H1 (cell line): ENCODE results near the gene REPIN1. TPM values are rescaled to one million over a fixed set of nuclear protein-coding genes. Genes with fewer than 3 reads are reported as not detected.

Source experiments
- CTCF ChIA-PET: fragments of 300-600 bp; sonication (Branson Sonifier 250); formaldehyde crosslinking; loops from one replicate; lab custom pipeline; 2021; ENCODE audit not compliant: partially characterized antibody; lab: Charles Lee
- POLR2A ChIA-PET: fragments of 300-600 bp; sonication (Branson Sonifier 250); formaldehyde crosslinking; loops from one replicate; lab custom pipeline; 2021; ENCODE audit warnings: inconsistent platforms; ENCODE audit not compliant: partially characterized antibody; lab: Charles Lee
- DNase-seq, 2 experiments: peaks; one replicate each; pipeline versions ENCODE4 v3.0.0 to v3.0.0-alpha.2; 2010 to 2022; ENCODE audit warnings: low spot score in 2 of 2, low read depth in 1 of 2, mixed read lengths in 1 of 2
- FAIRE-seq: peaks from 2 replicates; lab custom pipeline; 2011; peaks lifted over from hg19 to GRCh38; lab: Jason Lieb, UNC
- H2AFZ ChIP-seq: 2 replicates; pipeline ENCODE4 v1.8.1; 2012; ENCODE audit warnings: low read length, inconsistent platforms
- H2AK5ac ChIP-seq: 2 replicates; pipeline ENCODE4 v1.6.1; 2013; ENCODE audit warnings: low read depth, low read length
- H2BK120ac ChIP-seq: replicated peaks from 2 replicates; pipeline ENCODE3; 2013; ENCODE audit warnings: low read depth, low read length, inconsistent platforms
- H2BK12ac ChIP-seq: 2 replicates; pipeline ENCODE4 v1.6.1; 2013; ENCODE audit warnings: low read depth, low read length
- H2BK15ac ChIP-seq: 2 replicates; pipeline ENCODE4 v1.6.1; 2013; ENCODE audit warnings: low read length
- H2BK20ac ChIP-seq: 2 replicates; pipeline ENCODE4 v1.6.1; 2013; ENCODE audit warnings: low read length
- H2BK5ac ChIP-seq: 2 replicates; pipeline ENCODE4 v1.6.1; 2013; ENCODE audit warnings: low read depth, low read length
- H3K14ac ChIP-seq: 2 replicates; pipeline ENCODE4 v1.6.1; 2013; ENCODE audit warnings: inconsistent platforms; ENCODE audit not compliant: insufficient read length
- H3K18ac ChIP-seq: 2 replicates; pipeline ENCODE4 v1.6.1; 2013; ENCODE audit warnings: low read length; ENCODE audit errors: extremely low read depth
- H3K23ac ChIP-seq: 2 replicates; pipeline ENCODE4 v1.6.1; 2013; ENCODE audit warnings: inconsistent platforms; ENCODE audit not compliant: insufficient read length
- H3K23me2 ChIP-seq: 2 replicates; pipeline ENCODE4 v1.6.1; 2013; ENCODE audit warnings: low read depth, low read length
- H3K27ac ChIP-seq: 2 replicates; pipeline ENCODE4 v1.6.1; 2011; ENCODE audit warnings: low read depth, low read length, inconsistent platforms
- H3K27me3 ChIP-seq, 4 experiments: replicated peaks in 1 of 4; 1 replicate in 1 of 4; 2 replicates in 3 of 4; pipeline versions ENCODE4 v1.6.1 to v1.8.1; 2011 to 2013; ENCODE audit warnings: low read length in 3 of 4, mild to moderate bottlenecking in 3 of 4, inconsistent platforms in 2 of 4, mixed read lengths in 2 of 4, moderate library complexity in 1 of 4; ENCODE audit not compliant: control insufficient read depth in 3 of 4, insufficient read depth in 3 of 4; ENCODE audit errors: extremely low read depth in 1 of 4
- H3K36me3 ChIP-seq, 4 experiments: 2 replicates each; pipeline versions ENCODE4 v1.6.1 to v1.8.1; 2011 to 2013; ENCODE audit warnings: mild to moderate bottlenecking in 4 of 4, low read length in 3 of 4, moderate library complexity in 2 of 4, control low read depth in 1 of 4, inconsistent platforms in 1 of 4; ENCODE audit not compliant: insufficient read depth in 4 of 4, control insufficient read depth in 2 of 4
- H3K4ac ChIP-seq: replicated peaks from 2 replicates; pipeline ENCODE3; 2013; ENCODE audit warnings: low read length, low read depth, mixed read lengths, inconsistent platforms; ENCODE audit not compliant: insufficient read length
- H3K4me1 ChIP-seq, 4 experiments: replicated peaks in 1 of 4; 1 replicate in 1 of 4; 2 replicates in 3 of 4; pipeline versions ENCODE4 v1.6.1 to v1.8.1; 2011 to 2013; ENCODE audit warnings: low read length in 3 of 4, inconsistent platforms in 2 of 4, mixed read lengths in 1 of 4; ENCODE audit not compliant: insufficient read depth in 4 of 4, control insufficient read depth in 3 of 4
- H3K4me2 ChIP-seq, 2 experiments: 2 replicates each; pipeline versions ENCODE4 v1.6.1 to v1.8.1; 2011 to 2013; ENCODE audit warnings: low read depth in 2 of 2, low read length in 2 of 2, control low read depth in 1 of 2, inconsistent platforms in 1 of 2, mild to moderate bottlenecking in 1 of 2; ENCODE audit not compliant: insufficient read depth in 1 of 2
- H3K4me3 ChIP-seq, 4 experiments: fragments of 200-600, 300-600 bp in 1 of 4; sonication (generic), shearing (Covaris generic), sonication (Bioruptor Twin) in 1 of 4; 2 replicates each; pipeline versions ENCODE4 v1.5.1 to v1.8.1; 2011 to 2016; ENCODE audit warnings: low read length in 4 of 4, low read depth in 3 of 4, control low read depth in 2 of 4, inconsistent platforms in 2 of 4, mild to moderate bottlenecking in 2 of 4, mixed read lengths in 1 of 4, moderate library complexity in 1 of 4; ENCODE audit not compliant: insufficient read depth in 2 of 4; ENCODE audit errors: extremely low read depth in 1 of 4
- H3K56ac ChIP-seq: replicated peaks from 2 replicates; pipeline ENCODE3; 2013; ENCODE audit warnings: low read depth, mild to moderate bottlenecking, mixed read lengths, low read length, inconsistent platforms; ENCODE audit not compliant: insufficient read length
- H3K79me1 ChIP-seq: 2 replicates; pipeline ENCODE4 v1.6.1; 2013; ENCODE audit warnings: low read depth, low read length, control low read depth
- H3K79me2 ChIP-seq, 2 experiments: 2 replicates each; pipeline versions ENCODE4 v1.6.1 to v1.8.1; 2012 to 2013; ENCODE audit warnings: low read length in 2 of 2, mild to moderate bottlenecking in 2 of 2, inconsistent platforms in 1 of 2; ENCODE audit not compliant: insufficient read depth in 2 of 2, control insufficient read depth in 1 of 2
- H3K9ac ChIP-seq, 4 experiments: replicated peaks in 1 of 4; 1 replicate in 1 of 4; 2 replicates in 3 of 4; pipeline versions ENCODE4 v1.6.1 to v1.8.1; 2011 to 2013; ENCODE audit warnings: low read depth in 3 of 4, low read length in 3 of 4, control low read depth in 2 of 4, mild to moderate bottlenecking in 2 of 4, moderate library complexity in 2 of 4, inconsistent platforms in 1 of 4; ENCODE audit errors: extremely low read depth in 1 of 4
- H3K9me3 ChIP-seq, 2 experiments: 2 replicates each; pipeline versions ENCODE4 v1.6.1 to v1.8.1; 2012 to 2013; ENCODE audit warnings: mild to moderate bottlenecking in 2 of 2, moderate library complexity in 2 of 2, control low read depth in 1 of 2, inconsistent platforms in 1 of 2, low read depth in 1 of 2, low read length in 1 of 2, mixed read lengths in 1 of 2; ENCODE audit not compliant: insufficient read depth in 2 of 2
- H4K20me1 ChIP-seq, 2 experiments: replicated peaks in 1 of 2; 2 replicates each; pipeline versions ENCODE3 to v1.8.1; 2011 to 2013; ENCODE audit warnings: inconsistent platforms in 2 of 2, low read length in 2 of 2, mild to moderate bottlenecking in 1 of 2; ENCODE audit not compliant: insufficient read depth in 2 of 2, control insufficient read depth in 1 of 2
- H4K5ac ChIP-seq: 2 replicates; pipeline ENCODE4 v1.6.1; 2013; ENCODE audit warnings: low read length, low read depth, mixed read lengths, inconsistent platforms; ENCODE audit not compliant: insufficient read length
- H4K8ac ChIP-seq: 2 replicates; pipeline ENCODE4 v1.8.0; 2013; ENCODE audit warnings: mild to moderate bottlenecking, moderate library complexity, low read length, inconsistent platforms; ENCODE audit not compliant: insufficient read depth; ENCODE audit errors: extremely low read depth
- H4K91ac ChIP-seq: replicated peaks from 2 replicates; pipeline ENCODE3; 2013; ENCODE audit warnings: low read length, mixed read lengths, inconsistent platforms; ENCODE audit not compliant: insufficient read length
- BCL11A ChIP-seq, 2 experiments: IDR thresholded peaks; one replicate each; pipeline ENCODE4 v1.6.1; 2011; ENCODE audit warnings: low read depth in 2 of 2, low read length in 2 of 2, mild to moderate bottlenecking in 2 of 2
- CEBPB ChIP-seq: IDR thresholded peaks from 2 replicates; pipeline ENCODE4 v1.6.1; 2012; ENCODE audit warnings: low read depth, low read length
- CHD2 ChIP-seq: IDR thresholded peaks from 2 replicates; pipeline ENCODE4 v1.6.1; 2012; ENCODE audit warnings: low read length, improper control_type of control experiment
- EP300 ChIP-seq, 2 experiments: IDR thresholded peaks; 1 replicate in 1 of 2; 2 replicates in 1 of 2; pipeline ENCODE4 v1.6.1; 2011 to 2012; ENCODE audit warnings: low read depth in 2 of 2, low read length in 2 of 2, mild to moderate bottlenecking in 2 of 2, borderline replicate concordance in 1 of 2, inconsistent platforms in 1 of 2, moderate library complexity in 1 of 2
- HDAC2 ChIP-seq, 2 experiments: fragments of 300-600 bp in 1 of 2; sonication (generic) in 1 of 2; IDR thresholded peaks; 2 replicates each; pipeline ENCODE4 v1.6.1; 2011 to 2012; ENCODE audit warnings: low read depth in 2 of 2, low read length in 2 of 2, mild to moderate bottlenecking in 2 of 2, moderate library complexity in 2 of 2, borderline replicate concordance in 1 of 2, inconsistent platforms in 1 of 2
- HDAC6 ChIP-seq: IDR thresholded peaks from one replicate; pipeline ENCODE4 v1.7.1; 2012; ENCODE audit warnings: low read depth, mild to moderate bottlenecking, inconsistent platforms, low read length, moderate library complexity
- KDM4A ChIP-seq: IDR thresholded peaks from one replicate; pipeline ENCODE4 v1.7.1; 2012; ENCODE audit warnings: low read depth, mild to moderate bottlenecking, moderate library complexity, low read length, inconsistent platforms; ENCODE audit not compliant: severe bottlenecking
- PHF8 ChIP-seq: fragments of 200-600 bp; sonication (generic); conservative IDR thresholded peaks from 2 replicates; pipeline ENCODE4 v1.7.1; 2012; ENCODE audit warnings: low read depth, mild to moderate bottlenecking, inconsistent platforms, low read length, moderate library complexity
- POLR2A ChIP-seq, 2 experiments: IDR thresholded peaks; 1 replicate in 1 of 2; 2 replicates in 1 of 2; pipeline ENCODE4 v1.6.1; 2011; ENCODE audit warnings: low read depth in 2 of 2, low read length in 2 of 2, mild to moderate bottlenecking in 2 of 2; ENCODE audit errors: control extremely low read depth in 1 of 2
- SAP30 ChIP-seq: fragments of 300-600 bp; sonication (generic); IDR thresholded peaks from 2 replicates; pipeline ENCODE4 v1.7.1; 2012; ENCODE audit warnings: low read length, moderate library complexity, mild to moderate bottlenecking, inconsistent platforms; ENCODE audit not compliant: insufficient read depth, insufficient replicate concordance
- SP1 ChIP-seq: IDR thresholded peaks from 2 replicates; pipeline ENCODE4 v1.6.1; 2011; ENCODE audit warnings: low read depth, low read length
- SP2 ChIP-seq: IDR thresholded peaks from 2 replicates; pipeline ENCODE4 v1.6.1; 2012; ENCODE audit warnings: mild to moderate bottlenecking, low read length, inconsistent platforms
- YY1 ChIP-seq: IDR thresholded peaks from 2 replicates; pipeline ENCODE4 v1.6.1; 2011; ENCODE audit warnings: low read depth, mild to moderate bottlenecking, low read length
- WGBS, 2 experiments: shearing (Covaris generic) in 1 of 2; methylation state at CpG; one replicate each; pipeline versions ENCODE4 v1.1.6 to v1.1.7; 2013 to 2015; ENCODE audit warnings: low lambda C conversion rate in 2 of 2, mixed read lengths in 2 of 2, inconsistent platforms in 1 of 2, low coverage in 1 of 2, missing lambda C conversion rate in 1 of 2; ENCODE audit not compliant: insufficient replicate concordance in 2 of 2, insufficient coverage in 1 of 2, insufficient read length in 1 of 2; ENCODE audit errors: extremely low coverage in 1 of 2, missing lambda C conversion rate in 1 of 2; 5-methylcytosine and 5-hydroxymethylcytosine counted together
- polyA plus RNA-seq, 7 experiments: library from polyadenylated mRNA; depleted of rRNA in 3 of 7; stranded (reverse) in 5 of 7; unstranded in 2 of 7; fragments of >200 nt in 5 of 7; fragments of 200-250 nt in 2 of 7; gene quantifications; 1 replicate in 5 of 7; 2 replicates in 1 of 7; 4 replicates in 1 of 7; pipeline versions ENCODE4 v1.2.1 to v1.2.3, GENCODE V29; 2011 to 2013; ENCODE audit warnings: missing spikeins in 2 of 7, mixed read lengths in 2 of 7
- total RNA-seq: library from RNA; stranded (reverse); fragmentation: NEBNext Ultra II Directional; extraction: Animal tissue kit (Norgen Biotek cat#: 25700); gene quantifications from 2 replicates; pipeline ENCODE4 v1.2.1, GENCODE V29; 2021

The REPIN1 gene
- total and polyA plus RNA-seq, 2 of the 8 experiments (the other 6 are each of a cell fraction or from before 2014, with no cell fraction given): 98.6 to 125 TPM

GRCh38 chr7:150381096-150381495, 12.5 kb downstream of the REPIN1 start:
- CTCF ChIA-PET: interaction anchor here (1.0 to 1.5 kb wide), 5 partner anchors 12 to 37 kb away, joined by 3 to 4 read pairs (median 3); a partner anchor contains a TSS
- FAIRE-seq: no peak
- no peak overlapping the region for H3K56ac ChIP-seq
- no peak overlapping the region for H4K5ac ChIP-seq
- POLR2A ChIA-PET: interaction anchor here (0.9 to 1.9 kb wide), 6 partner anchors 8 to 45 kb away, joined by 3 to 30 read pairs (median 8); partner anchors contain the start of gene REPIN1
- H4K8ac ChIP-seq: no peak overlapping the region
- no peak overlapping the region for H3K23ac ChIP-seq
- no peak overlapping the region for H3K14ac ChIP-seq
- no peak overlapping the region for H3K4ac ChIP-seq
- peak overlapping the region; percentile 92; the same call in 1 of the 2 replicates for H2BK15ac ChIP-seq
- H2BK5ac ChIP-seq: peak overlapping the region; percentile 85; the same call in 1 of the 2 replicates
- no peaks in the 10 kb centered on the region for H4K20me1 ChIP-seq
- H3K18ac ChIP-seq: peak overlapping the region; percentile 80
- H3K4me2 ChIP-seq: peak overlapping the region; percentile 94
- H3K79me1 ChIP-seq: peaks cover 15% of the 10 kb centered on the region
- H3K27ac ChIP-seq: no peak overlapping the region
- no peak overlapping the region for H2BK20ac ChIP-seq
- peak overlapping the region in 1 of 4 experiments; percentile 96; a peak in 2 of 8 replicates for H3K4me3 ChIP-seq
- peaks cover 11% of the 10 kb centered on the region for H3K23me2 ChIP-seq
- no peak overlapping the region for H2AK5ac ChIP-seq
- H3K9me3 ChIP-seq: no peaks in the 10 kb centered on the region
- no peak overlapping the region; the same call in 1 of the 2 replicates for H2BK12ac ChIP-seq
- DNase-seq: no peak
- H3K79me2 ChIP-seq: peaks cover 0 to 58% of the 10 kb centered on the region in 2 experiments
- H2AFZ ChIP-seq: no peak overlapping the region
- peaks cover 0 to 15% (median 0%) of the 10 kb centered on the region in 4 experiments; a peak in 2 of 8 replicates for H3K36me3 ChIP-seq
- no peaks in the 10 kb centered on the region for H3K27me3 ChIP-seq
- no peak overlapping the region for H2BK120ac ChIP-seq
- H3K9ac ChIP-seq: no peak overlapping the region
- no peak overlapping the region for H4K91ac ChIP-seq
- H3K4me1 ChIP-seq: peaks cover 30 to 60% (median 42%) of the 10 kb centered on the region in 4 experiments
- whole genome bisulfite sequencing, 2 experiments: 75% methylated on average over 7 of the region's 9 CpGs; no CpG with 5 or more reads in 1 of the 2 experiments
- TF ChIP-seq KDM4A (no peak), YY1 (no peak), CHD2 (no peak), POLR2A (IDR thresholded peaks at IDR 0.05; ENCODE audit: control extremely low read depth in 1 of 2, low read depth in 2 of 2, low read length in 2 of 2) (no peak), CEBPB (no peak), SAP30 (no peak), HDAC6 (no peak), EP300 (IDR thresholded peaks at IDR 0.05; ENCODE audit: borderline replicate concordance in 1 of 2, low read depth in 2 of 2, low read length in 2 of 2) (no peak), SP2 (no peak), HDAC2 (IDR thresholded peaks at IDR 0.05; ENCODE audit: borderline replicate concordance in 1 of 2, low read depth in 2 of 2, low read length in 2 of 2) (no peak), PHF8 (no peak), SP1 (no peak), BCL11A (IDR thresholded peaks at IDR 0.05; ENCODE audit: low read depth in 2 of 2, low read length in 2 of 2) (no peak)
